GM21723 (cell line): Measurements from ENCODE around the gene PDE6B.

ENCODE experiments used
- ATAC-seq: cut with Tn5 transposase; IDR thresholded peaks from one replicate; pipeline ENCODE4 v1.9.1; 2021; ENCODE audit warnings: mild to moderate bottlenecking, moderate library complexity; ENCODE audit not compliant: unreplicated experiment

Gene PDE6B

DNA sequence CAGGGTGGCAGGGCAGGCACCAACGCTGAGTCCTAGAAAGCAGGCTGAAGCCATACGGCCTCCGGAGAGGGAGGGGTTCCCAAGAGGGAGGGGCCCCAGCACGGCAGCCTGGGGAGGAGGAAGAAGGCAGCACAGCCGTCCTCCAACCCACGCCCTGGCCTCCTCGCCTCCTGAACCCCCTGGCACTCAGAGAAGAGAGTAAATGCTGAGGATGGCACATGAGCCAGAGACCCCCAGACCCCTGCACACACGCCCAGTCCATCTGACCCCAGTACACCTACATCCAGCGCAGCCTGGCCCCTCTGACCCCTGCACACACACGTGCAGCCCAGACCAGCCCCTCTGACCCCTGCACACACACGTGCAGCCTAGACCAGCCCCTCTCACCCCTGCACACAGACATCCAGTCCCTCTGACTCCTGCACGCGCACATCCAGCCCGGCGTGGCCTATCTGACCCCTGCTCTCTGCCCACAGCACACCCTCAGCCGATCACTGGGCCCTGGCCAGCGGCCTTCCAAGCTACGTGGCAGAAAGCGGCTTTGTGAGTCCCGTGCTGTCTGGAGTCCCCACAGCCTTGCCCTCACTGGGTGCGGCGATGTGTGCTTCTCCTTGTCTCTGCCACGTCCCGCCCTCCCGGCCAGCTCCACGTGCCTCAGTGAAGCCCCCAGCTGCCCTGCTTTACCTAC is 30.2 kb downstream of the PDE6B start:
- no peak for ATAC-seq

DNA sequence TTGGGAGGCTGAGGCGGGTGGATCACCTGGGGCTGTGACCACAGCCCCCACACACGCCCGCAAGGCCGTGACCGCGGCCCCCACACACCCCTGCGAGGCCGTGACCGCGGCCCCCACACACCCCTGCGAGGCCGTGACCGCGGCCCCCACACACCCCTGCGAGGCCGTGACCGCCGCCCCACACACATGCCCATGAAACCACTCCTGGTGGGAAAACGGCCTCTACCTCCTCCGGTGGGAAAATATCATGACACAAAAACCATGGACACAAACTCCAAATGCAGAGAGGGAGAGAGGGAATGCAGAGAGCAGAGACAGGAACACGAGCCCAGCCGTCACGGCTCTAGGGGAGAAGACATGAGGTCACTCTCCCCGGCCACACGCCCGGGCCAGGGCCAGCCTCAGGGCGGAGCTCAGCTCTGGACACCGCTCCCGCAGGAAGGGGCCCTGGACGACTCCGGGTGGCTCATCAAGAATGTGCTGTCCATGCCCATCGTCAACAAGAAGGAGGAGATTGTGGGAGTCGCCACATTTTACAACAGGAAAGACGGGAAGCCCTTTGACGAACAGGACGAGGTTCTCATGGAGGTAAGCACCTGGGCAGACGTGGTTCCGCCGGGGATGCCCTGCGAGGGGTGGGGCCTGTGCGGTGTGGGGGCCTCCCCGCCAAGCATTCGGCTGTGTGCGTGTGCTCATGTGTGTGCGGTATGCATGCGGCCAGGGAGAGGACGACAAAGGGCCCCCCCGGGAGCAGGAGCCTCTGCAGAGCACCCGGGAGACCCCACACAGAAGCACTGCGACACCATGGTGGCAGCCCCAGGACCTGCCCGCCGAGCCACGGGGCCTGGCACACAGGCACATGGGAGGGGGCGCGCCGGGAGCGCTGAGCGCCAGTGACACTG is 31.3 kb downstream of the PDE6B start:
- no peak for ATAC-seq

DNA sequence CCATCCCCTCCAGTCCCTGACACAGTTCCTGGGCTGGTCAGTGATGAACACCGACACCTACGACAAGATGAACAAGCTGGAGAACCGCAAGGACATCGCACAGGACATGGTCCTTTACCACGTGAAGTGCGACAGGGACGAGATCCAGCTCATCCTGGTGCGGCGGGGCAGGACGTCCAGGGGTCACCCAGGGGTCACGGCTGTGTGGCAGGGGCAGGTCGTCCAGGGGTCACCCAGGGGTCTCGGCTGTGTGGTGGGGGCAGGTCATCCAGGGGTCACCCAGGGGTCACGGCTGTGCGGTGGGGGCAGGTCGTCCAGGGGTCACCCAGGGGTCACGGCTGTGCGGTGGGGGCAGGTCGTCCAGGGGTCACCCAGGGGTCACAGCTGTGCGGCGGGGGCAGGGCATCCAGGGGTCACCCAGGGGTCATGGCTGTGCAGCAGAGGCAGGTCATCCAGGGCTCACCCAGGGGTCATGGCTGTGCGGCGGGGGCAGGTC is 32.0 kb downstream of the PDE6B start:
- no peak for ATAC-seq

DNA sequence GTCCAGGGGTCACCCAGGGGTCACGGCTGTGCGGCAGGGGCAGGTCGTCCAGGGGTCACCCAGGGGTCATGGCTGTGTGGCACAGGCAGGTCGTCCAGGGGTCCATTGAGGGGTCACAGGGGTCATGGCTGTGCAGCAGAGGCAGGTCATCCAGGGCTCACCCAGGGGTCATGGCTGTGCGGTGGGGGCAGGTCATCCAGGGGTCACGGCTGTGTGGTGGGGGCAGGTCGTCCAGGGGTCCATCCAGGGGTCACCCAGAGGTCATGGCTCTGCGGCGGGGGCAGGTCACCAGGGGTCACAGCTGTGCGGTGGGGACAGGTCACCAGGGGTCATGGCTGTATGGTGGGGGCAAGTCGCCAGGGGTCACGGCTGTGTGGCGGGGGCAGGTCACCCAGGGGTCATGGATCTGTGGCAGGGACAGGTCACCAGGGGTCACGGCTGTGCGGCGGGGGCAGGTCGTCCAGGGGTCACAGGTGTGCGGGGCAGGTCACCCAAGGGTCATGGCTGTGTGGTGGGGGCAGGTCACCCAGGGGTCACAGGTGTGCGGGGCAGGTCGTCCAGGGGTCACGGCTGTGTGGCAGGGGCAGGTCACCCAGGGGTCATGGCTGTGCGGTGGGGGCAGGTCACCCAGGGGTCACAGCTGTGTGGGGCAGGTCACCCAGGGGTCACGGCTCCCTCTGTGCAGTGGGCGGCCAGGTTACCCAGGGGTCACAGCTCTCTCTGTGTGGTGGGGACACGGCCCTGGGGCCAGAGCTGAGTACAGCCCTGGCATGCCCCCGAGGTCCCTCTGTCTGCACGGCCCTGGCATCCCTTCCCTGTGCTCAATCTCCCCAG is 32.7 kb downstream of the PDE6B start:
- no peak for ATAC-seq

DNA sequence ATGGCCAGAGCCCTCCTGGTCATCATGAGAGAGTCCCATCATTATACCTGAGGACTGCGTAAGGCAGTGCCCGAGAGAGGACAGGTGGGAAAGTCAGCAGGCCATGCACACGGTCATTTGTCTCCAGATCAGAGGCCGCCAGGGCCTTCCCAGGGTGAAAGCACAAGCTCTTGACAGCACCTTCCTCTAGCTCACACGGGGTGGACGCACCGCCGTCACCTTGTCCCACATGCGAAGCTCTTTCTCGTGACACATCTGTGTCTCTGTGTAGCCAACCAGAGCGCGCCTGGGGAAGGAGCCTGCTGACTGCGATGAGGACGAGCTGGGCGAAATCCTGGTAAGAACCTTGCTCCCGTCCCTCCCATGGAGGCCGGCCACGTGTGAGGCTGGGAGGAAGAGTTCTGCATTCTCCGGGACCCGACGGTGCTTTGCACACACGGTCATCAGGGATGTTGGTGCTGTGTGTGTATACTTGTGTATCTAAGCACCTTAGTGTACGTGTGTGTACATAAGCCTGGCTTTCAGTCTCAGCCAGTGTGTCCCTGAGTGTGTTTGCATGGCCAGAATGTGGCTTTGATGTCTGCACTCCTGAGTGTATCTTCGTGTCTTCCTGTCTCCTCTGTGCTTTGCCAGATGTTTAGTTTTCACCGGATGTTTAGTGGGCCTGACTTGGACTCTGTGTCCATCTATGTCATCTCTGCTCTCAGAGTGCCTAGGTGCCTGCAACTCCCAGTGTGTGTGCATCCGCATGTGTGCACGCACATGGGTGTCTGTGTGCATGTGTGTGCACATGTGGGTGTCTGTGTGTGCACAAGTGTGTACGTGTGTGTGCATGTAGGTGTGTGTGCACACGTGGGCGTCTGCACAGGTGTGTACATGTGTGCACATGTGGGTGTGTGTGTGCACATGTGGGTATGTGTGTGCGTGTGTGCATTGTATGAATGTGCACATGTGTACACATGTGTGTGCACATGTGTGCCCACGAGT is 33.6 kb downstream of the PDE6B start:
- ATAC-seq, result no peak

DNA sequence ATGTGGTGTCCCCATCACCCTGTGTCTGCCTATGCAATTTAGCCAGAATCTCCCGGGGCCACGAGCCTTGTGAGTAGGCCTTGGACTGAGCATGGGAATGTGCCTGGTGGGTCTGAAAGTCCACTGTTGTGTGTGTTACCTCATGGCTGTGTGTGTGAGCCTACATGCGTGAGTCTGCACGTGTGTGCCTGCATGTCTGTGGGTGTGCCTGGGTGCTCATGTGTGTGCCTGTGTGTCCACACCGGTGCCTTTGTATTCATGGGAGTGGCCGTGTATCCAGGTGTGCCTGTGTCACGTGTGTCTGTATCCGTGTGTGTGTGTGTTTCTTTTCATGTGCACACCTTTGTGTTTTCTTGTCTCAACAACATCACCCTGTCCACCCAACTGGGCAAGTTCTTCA is 34.5 kb downstream of the PDE6B start:
- no peak for ATAC-seq

DNA sequence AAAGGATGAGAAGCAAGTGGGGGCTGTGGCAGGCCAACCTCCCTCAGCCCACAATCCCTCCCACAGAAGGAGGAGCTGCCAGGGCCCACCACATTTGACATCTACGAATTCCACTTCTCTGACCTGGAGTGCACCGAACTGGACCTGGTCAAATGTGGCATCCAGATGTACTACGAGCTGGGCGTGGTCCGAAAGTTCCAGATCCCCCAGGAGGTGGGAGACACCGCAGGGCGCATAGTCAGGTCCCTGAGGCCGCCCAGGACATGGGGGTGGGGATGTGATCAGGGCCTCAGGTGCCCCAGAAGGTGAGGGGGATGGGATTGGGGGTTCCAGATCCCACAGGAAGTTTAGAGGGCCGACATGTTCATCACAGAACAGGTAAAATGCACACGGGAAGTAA is 35.0 kb downstream of the PDE6B start:
- no peak for ATAC-seq

DNA sequence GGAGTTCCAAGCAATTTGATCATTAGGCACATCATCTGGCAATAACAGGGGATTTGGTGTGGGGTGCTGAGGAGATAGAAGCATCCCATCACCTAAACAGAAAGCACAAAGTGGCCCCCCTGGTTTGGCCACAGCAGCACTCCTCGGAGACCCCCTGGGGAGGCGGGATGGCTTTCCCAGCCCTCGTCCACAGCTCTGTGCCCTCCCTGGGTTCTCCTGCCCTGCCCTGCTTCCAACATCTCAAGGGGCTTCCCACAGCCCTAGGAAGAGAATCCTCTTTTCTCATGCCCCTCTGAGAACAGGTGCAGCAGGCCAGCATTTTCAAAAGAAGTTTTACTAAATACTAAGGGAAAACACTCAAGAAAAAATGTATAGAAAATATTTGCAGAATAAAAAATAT is 35.9 kb downstream of the PDE6B start:
- ATAC-seq, result no peak

DNA sequence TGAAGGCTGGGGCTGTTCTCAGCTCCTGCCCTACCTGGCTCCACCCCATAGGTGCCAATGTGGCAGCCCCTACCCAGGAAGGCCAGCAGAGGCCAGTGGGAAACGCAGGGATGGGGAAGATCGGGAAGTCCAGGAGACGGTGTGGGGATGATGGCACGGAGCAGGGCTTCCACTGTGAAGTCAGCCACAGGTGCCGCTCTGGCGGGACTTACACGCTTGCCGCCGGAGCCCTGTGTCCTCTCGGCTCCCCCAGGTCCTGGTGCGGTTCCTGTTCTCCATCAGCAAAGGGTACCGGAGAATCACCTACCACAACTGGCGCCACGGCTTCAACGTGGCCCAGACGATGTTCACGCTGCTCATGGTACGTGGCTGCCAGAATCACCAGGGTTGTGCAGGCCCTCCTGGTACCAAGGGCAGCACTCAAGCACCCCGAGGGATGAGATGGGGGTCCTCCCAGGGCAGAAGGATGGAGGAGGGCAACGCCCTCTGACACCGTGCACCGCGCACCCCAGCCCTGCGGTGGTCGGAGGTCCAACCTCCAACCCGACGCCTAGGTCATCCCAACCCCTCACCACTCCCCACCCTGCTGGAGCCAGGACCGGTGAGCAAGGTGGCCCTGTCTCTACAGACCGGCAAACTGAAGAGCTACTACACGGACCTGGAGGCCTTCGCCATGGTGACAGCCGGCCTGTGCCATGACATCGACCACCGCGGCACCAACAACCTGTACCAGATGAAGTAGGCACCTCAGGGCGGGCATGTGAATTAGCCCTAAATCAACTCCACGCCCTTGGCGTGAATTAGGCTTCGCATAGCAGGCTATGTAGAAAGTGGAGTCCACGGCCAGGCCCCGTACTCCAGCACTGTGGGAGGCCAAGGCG is 36.7 kb downstream of the PDE6B start:
- no peak for ATAC-seq

DNA sequence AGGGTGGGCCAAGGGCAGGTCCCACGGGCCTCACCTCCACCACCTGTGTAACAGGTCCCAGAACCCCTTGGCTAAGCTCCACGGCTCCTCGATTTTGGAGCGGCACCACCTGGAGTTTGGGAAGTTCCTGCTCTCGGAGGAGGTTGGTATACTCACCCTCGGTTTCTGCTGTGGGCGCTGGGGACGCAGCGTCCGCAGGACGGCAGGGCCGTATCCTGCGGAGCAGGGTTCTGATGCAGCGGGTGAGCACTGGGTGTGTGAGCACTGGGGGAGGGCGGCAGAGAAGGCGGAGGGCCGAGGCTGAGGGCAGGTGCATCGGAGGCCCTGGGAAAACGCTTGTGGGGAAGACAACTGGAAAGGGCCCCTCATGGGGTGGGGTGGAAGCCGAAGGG is 37.7 kb downstream of the PDE6B start:
- no peak for ATAC-seq

DNA sequence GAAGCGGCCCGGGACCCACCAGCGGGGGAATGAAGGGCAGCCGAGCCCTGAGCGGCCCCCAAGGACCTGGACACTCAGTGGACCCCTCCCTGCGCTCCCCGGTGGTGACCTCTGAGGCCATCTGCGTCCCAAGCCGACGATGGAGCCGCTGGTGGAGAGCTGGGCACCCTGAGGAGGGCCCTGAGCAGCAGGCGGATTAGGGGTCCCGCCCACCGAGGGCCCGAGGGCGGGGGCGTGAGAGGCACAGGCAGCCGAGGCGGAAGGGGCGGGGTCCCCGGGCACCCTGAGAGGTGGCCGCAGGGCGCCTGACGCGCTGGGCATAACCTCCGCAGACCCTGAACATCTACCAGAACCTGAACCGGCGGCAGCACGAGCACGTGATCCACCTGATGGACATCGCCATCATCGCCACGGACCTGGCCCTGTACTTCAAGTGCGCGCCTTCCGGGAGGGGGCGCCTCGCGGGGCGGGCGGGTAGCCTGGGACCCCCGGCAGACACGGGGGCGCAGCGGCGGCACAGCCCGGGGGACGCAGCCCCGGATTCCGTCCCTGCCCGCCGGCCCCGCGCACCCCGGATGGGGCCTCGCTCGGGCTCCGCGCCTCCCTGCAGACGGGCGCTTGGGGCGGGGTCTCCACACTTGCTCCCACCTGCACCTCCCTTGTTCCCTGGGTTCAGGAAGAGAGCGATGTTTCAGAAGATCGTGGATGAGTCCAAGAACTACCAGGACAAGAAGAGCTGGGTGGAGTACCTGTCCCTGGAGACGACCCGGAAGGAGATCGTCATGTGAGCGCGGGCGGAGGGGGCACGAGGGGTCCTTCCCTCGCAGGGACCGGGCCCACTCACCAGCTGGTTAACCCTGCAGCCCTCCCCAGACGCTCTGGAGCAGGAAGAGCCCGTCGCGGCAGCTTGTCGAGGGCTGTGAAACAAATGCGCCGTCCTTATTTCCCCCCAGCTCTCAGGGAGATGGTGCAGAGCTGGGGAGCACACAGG is 38.4 kb downstream of the PDE6B start:
- ATAC-seq, result peak; percentile 79

DNA sequence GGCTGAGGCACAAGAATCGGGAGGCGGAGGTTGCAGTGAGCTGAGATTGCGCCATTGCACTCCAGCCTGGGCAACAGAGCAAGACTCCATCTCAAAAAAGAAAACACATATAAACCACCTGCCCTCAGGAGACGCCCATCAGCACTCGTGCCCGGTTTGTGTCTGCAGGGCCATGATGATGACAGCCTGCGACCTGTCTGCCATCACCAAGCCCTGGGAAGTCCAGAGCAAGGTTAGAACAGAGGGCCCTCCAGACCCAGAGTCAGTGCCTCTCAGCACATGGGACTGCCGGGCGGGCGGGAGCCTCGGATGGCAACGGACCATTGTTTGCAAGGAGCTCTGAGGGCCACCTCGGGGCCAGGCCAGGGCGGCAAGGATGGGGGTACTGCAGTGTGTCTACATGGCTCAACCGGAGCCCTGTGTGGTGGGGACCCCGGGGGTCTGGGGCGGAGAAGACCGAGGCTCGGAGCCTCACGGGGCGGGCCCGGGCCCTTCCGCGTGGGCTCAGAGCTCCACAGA is 39.4 kb downstream of the PDE6B start:
- no peak for ATAC-seq

DNA sequence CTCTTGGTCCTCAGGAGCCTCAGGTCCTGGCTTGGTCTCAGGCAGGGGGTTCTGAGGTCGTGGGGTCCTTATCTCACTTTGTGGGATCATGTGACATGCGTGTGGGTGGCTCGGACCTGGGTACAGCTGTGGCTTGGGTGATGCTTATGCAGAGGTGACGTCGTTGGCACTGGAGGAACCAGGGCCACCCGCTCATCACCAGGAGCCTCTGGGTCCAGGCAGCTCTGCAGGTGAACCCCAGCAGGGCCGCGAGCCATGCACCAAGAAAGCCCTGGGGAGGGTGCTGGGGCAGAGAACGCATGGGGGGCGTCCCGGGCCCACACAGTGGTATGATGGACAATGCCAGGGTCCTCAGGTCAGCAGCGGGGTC is 40.0 kb downstream of the PDE6B start:
- no peak for ATAC-seq

DNA sequence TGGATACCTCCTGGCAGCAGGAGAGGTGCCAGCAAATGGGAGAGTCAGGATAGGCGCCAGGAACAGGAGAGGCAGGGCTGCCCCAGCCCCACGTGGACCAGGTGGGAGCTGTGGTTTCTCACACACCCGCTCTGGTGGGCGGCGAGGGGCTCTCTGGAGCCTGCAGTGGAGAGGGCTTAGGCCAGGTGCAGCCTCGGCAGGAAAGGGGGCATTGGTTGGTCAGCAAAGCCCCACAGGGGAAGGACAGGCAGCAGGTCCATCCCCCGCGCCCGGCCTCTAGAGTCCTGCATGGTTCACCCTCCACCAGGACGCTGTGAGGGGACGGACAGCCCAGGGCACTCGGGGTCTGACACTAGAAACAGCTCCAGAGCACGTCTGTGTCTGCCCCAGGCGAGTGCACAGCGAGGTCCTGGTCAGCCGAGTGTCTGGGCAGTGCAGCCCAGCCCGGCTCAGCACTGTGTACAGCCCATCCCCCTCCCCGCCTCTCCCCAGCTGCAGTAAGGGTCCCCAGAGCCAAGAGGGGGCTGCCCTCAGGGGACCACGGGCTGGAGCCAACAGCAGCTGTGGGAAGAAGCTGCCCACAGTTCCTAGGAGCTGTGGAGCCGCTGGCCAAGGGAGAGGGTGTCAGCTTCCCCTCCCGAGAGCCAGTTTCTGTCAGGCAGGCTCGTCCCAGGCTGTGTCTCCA is 40.5 kb downstream of the PDE6B start:
- no peak for ATAC-seq

DNA sequence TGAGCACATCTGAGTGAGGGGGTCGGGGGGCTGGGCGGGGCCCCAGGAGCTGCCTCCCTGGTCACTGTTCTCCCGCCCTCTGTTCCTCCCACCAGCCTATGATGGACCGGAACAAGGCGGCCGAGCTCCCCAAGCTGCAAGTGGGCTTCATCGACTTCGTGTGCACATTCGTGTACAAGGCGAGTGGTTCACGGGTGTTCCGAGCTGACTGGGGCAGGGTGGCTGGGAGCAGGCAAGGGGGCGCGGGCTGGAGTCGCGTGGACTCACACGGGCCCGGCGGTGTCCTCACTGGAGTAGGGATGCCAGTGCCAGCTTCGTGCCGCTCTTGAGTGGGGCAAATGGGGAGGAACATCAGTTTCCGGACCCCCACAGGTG is 41.0 kb downstream of the PDE6B start:
- no peak for ATAC-seq

DNA sequence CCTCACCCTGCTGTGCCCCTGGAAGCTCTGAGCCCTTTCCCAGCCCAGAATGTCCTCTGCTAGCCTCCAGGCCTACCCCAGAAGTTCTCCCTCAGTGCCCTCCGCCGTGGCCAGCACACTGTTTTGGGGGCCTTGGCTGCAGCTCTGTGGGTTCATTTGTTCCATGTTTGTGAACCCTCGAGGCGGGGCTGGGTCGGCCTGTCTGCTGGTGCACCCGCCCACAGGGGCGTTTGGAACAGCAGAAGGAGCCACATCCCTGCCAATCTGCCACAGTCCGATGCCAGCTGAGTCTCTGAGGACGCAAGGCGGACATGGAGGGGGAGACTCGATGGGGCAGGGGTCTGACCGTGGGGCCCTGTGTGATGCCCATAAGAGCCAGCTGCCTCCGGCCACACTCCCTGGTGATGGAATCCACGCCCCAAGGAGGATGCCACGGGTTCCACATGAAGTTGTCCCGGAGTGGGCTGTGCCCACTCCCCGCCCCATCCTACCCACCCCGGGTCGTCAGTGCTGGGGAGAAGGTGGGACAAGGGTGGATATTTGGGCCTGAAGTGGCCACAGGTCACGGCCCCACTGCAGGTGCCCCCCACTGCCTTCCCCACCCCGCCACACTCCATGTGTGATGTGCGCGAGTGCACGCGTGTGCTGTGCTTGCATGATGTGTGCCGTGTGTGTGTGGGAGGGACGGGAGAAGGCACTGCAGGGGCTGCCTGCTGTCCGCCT is 41.6 kb downstream of the PDE6B start:
- no peak for ATAC-seq

DNA sequence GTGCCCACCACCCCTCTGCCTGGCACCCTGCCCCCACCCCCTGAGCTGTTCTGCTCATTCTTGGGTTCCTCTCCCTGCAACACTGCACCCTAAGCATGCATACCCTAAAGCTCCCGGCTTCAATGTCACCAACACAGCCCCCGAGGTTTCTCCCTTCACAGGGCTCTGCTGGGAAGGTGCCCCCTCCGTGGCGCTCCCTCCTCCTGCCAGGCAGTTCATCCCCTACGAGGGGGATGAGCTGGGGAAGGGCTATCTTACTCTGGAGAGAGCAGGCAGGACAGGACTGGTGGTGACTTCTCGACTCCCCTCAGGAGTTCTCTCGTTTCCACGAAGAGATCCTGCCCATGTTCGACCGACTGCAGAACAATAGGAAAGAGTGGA is 42.2 kb downstream of the PDE6B start:
- ATAC-seq, result no peak
